Lower leg skin (tissue), 4 donors: Measurements from ENCODE around the gene C14orf119. TPM values are rescaled to one million over a fixed set of nuclear protein-coding genes. Genes with fewer than 3 reads are reported as not detected.

Experiments
- DNase-seq, 2 donors: peaks; one replicate each; pipeline ENCODE4 v3.0.0-alpha.2; 2019; ENCODE audit warnings: low spot score in 2 of 2
- H3K4me3 ChIP-seq: fragments of 200-600 bp; sonication (generic); 2 replicates; pipeline ENCODE4 v1.5.1; 2017; ENCODE audit warnings: mild to moderate bottlenecking, low read depth; ENCODE audit not compliant: poor library complexity, severe bottlenecking
- POLR2A ChIP-seq, 2 donors: fragments of 450-650 bp; IDR thresholded peaks; one replicate each; pipeline ENCODE4 v1.6.1; 2016 to 2017; ENCODE audit warnings: antibody characterized with exemption in 2 of 2, mild to moderate bottlenecking in 1 of 2, moderate library complexity in 1 of 2
- WGBS, 2 donors: methylation state at CpG; one replicate each; pipeline ENCODE4 v1.1.5; 2018; 5-methylcytosine and 5-hydroxymethylcytosine counted together
- intact Hi-C: fragments of 100-400 bp; cut with DNase I; formaldehyde crosslinking; loops from one replicate; pipeline ENCODE4 v1.15.0; 2023; ENCODE audit warnings: low total_unique reads
- total RNA-seq, 4 donors: library from RNA; depleted of rRNA; stranded (reverse); fragments of >200 nt; gene quantifications; one replicate each; pipeline ENCODE4 v1.1.0, GENCODE V29; 2016
- TF ChIP-seq, protein P1 (sequence below), 3 donors: fragments of 450-650 bp; IDR thresholded peaks; one replicate each; pipeline ENCODE4 v1.5.1; 2016; ENCODE audit warnings: antibody characterized with exemption in 3 of 3, mild to moderate bottlenecking in 3 of 3, moderate library complexity in 2 of 3

Gene C14orf119
- total RNA-seq, 4 donors from 2014 or later = 14.5 to 29.8 (median 19.7) TPM

DNA sequence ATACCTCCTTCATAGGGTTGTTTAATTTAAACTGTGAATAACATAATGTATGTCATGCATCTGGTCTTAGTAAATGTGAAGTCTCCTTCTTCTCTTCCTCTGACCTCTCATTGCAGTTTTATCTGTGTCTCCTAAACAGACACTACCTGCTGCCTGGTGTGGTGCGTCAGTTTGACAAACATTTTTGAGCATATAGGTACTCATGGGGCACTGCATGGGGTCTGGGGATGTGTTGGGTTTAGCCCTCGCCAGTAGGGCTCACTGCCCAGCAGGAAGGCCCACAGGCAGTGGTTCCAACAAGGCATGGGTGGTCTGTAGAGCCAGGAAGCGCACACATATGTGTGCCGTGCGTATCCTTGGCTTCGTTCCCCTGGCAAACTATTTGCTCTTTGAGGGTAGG lies 26.8 kb downstream of the C14orf119 start:
- no peak for DNase-seq
- whole genome bisulfite sequencing, 2 donors = 86 to 95% methylated on average over 6 of the region's 6 CpGs
- H3K4me3 ChIP-seq = no peak overlapping the region
- intact Hi-C loops = no loop called here
- TF ChIP-seq, protein P1, sequence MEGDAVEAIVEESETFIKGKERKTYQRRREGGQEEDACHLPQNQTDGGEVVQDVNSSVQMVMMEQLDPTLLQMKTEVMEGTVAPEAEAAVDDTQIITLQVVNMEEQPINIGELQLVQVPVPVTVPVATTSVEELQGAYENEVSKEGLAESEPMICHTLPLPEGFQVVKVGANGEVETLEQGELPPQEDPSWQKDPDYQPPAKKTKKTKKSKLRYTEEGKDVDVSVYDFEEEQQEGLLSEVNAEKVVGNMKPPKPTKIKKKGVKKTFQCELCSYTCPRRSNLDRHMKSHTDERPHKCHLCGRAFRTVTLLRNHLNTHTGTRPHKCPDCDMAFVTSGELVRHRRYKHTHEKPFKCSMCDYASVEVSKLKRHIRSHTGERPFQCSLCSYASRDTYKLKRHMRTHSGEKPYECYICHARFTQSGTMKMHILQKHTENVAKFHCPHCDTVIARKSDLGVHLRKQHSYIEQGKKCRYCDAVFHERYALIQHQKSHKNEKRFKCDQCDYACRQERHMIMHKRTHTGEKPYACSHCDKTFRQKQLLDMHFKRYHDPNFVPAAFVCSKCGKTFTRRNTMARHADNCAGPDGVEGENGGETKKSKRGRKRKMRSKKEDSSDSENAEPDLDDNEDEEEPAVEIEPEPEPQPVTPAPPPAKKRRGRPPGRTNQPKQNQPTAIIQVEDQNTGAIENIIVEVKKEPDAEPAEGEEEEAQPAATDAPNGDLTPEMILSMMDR (IDR thresholded peaks at IDR 0.05) = no peak

DNA sequence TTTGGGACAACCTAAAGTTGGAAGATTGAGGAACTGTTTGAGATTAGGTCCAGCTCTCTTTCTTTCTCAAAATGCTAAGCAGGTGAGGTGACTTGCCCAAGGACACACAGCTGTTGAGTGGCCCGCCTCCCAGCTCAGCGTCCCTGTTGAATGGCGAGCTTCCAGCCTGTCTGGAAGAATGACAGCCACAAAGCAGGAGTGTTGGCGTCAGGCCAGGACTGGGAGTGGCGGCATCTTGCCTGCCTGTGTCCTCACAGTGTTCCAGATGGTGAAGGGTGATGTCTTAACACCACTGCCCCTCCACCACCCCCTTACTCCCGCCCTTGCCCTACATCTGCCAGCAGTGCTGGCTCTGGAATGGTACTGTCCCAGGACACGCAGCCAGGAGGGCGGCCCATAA lies 28.1 kb downstream of the C14orf119 start:
- H3K4me3 ChIP-seq = no peak overlapping the region
- WGBS, 2 donors = 22 to 29% methylated on average over 8 of the region's 8 CpGs
- intact Hi-C loops = no loop called here
- TF ChIP-seq POLR2A (IDR thresholded peaks at IDR 0.05) = no peak
- TF ChIP-seq, protein P1 (IDR thresholded peaks at IDR 0.05) = no peak
- DNase-seq = peak; percentile 77 to 95

DNA sequence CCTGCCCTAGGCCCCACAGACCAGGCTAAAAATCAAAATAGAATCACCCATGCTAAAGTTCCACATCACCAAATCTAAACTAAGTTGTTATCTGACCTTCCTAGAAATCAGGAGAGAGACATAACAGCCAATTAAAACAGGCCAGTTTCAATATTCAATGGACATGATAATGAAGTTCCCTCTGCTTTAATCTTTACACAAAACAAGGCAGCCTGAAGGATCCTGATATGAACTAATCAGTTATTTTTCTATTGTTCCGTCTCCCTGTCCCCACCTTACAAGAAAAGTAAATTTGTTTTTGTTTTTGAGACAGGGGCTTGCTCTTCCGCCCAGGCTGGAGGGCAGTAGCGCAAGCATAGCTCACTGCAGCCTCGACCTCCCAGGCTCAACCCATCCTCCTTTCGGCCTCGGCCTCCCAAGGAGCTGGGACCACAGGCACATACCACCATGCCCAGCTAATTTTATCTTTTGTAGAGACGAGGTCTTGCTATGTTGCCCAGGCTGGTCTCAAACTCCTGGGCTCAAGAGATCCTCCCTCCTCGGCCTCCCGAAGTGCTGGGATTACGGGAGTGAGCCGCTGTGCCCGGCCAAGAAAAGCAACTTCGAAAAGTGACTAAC lies 29.1 kb downstream of the C14orf119 start:
- no peak for TF ChIP-seq POLR2A (IDR thresholded peaks at IDR 0.05)
- TF ChIP-seq, protein P1 (IDR thresholded peaks at IDR 0.05) = no peak
- intact Hi-C loops = no loop called here
- 84 to 89% methylated on average over 13 of the region's 13 CpGs for WGBS, 2 donors
- no peak overlapping the region for H3K4me3 ChIP-seq
- DNase-seq = no peak

DNA sequence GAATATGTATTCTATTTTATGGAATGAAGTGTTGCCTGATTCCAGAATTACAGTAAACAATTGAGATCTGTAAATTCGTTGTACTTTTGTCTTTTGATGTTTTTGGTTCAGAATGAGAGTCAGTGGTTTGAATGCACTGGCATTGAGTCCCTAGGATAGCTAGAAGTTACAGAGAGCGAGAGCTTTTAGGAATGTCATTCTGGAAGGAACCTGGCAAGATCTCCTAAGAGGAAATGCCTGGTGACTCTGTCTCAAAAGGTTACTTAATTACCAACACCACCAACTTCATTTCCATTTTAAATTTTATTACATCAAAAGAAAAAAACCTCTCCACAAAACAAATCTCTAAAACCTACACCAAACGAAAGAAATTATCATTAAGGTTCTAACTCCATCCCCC lies 29.7 kb downstream of the C14orf119 start:
- no peak for TF ChIP-seq POLR2A (IDR thresholded peaks at IDR 0.05)
- TF ChIP-seq, protein P1 (IDR thresholded peaks at IDR 0.05) = no peak
- 56 to 63% methylated on average over 3 of the region's 3 CpGs for WGBS, 2 donors
- intact Hi-C loops = no loop called here
- no peak for DNase-seq
- no peak overlapping the region for H3K4me3 ChIP-seq

DNA sequence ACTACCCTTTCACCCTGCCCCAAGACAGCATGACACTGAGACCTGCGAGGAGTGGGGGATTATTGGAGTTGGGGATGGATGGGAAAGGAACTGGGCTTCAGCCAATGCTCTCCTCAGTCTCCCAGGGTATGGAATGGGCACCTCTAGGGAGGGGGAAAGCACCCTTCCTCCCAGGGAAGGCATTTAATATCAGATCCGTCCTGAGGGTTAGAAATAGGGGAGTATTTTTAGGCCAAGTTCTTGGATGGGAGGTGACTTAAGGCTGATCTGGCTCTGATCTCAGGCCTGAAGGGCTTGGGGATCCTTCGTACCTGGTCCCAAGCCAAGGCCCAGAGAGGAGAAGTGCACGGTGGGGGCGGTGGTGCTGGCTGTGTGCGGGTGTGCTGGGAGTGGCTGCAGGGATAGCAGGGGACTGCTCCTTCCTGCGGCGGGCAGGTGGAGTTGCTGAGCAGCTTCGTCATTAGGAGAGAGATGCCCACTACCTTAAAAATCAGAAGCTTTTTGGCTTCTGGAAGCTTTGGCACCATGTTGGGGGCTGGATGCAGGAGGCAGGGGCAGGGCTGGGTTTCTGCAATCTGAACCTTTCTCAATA lies 30.7 kb downstream of the C14orf119 start:
- no peak for DNase-seq
- no peak overlapping the region for H3K4me3 ChIP-seq
- intact Hi-C loops = no loop called here
- 56 to 63% methylated on average over 9 of the region's 9 CpGs for WGBS, 2 donors
- TF ChIP-seq, protein P1 (IDR thresholded peaks at IDR 0.05) = no peak
- no peak for TF ChIP-seq POLR2A (IDR thresholded peaks at IDR 0.05)
